A549 (cell line): ENCODE measurements around the gene NRG3. TPM values are rescaled to one million over a fixed set of nuclear protein-coding genes. Genes with fewer than 3 reads are reported as not detected.

Experiments used
- ATAC-seq, 2 experiments: fragments of 200-7000 bp in 1 of 2; fragments of >200 bp in 1 of 2; cut with Nextera tagmentation in 1 of 2; cut with Tn5 transposase in 1 of 2; 3 replicates each; pipeline versions ENCODE4 v1.8.0 to v1.9.1; 2018 to 2020; ENCODE audit warnings: mild to moderate bottlenecking in 1 of 2, moderate library complexity in 1 of 2
- CTCF ChIA-PET: fragments of 300-600 bp; sonication (Branson Sonifier 250); formaldehyde crosslinking; extraction: SDS; loops from one replicate; lab custom pipeline; 2021; ENCODE audit warnings: antibody characterized with exemption, inconsistent platforms; lab: Yijun Ruan, JAX
- POLR2A ChIA-PET: fragments of 350-600 bp; formaldehyde crosslinking; extraction: SDS; loops from one replicate; lab custom pipeline; 2021; ENCODE audit warnings: antibody characterized with exemption, inconsistent platforms; lab: Yijun Ruan, JAX
- DNase-seq, 2 experiments: peaks; one replicate each; pipeline versions ENCODE4 v3.0.0 to v3.0.0-alpha.2; 2011 to 2016; ENCODE audit warnings: low read depth in 1 of 2, low spot score in 1 of 2
- FAIRE-seq: peaks from 2 replicates; lab custom pipeline; 2011; peaks lifted over from hg19 to GRCh38; lab: Jason Lieb, UNC
- H3K27ac ChIP-seq, 2 experiments: fragments of >200 bp; sonication (Bioruptor Twin); formaldehyde crosslinking; 3 replicates each; pipeline ENCODE4 v1.5.1; 2016 to 2017
- H3K4me1 ChIP-seq: fragments of >200 bp; sonication (Bioruptor Twin); formaldehyde crosslinking; 3 replicates; pipeline ENCODE4 v1.6.1; 2016
- H3K4me2 ChIP-seq: fragments of >200 bp; sonication (Bioruptor Twin); formaldehyde crosslinking; 3 replicates; pipeline ENCODE4 v1.6.1; 2016
- H3K4me3 ChIP-seq: fragments of >200 bp; sonication (Bioruptor Twin); formaldehyde crosslinking; 3 replicates; pipeline ENCODE4 v1.5.1; 2016
- H3K9me3 ChIP-seq: fragments of >200 bp; sonication (Bioruptor Twin); formaldehyde crosslinking; 3 replicates; pipeline ENCODE4 v1.6.1; 2016
- BCL3 ChIP-seq: fragments of >200 bp; sonication (Bioruptor Twin); formaldehyde crosslinking; IDR thresholded peaks from 3 replicates; pipeline ENCODE4 v1.6.1; 2016
- BHLHE40 ChIP-seq: IDR thresholded peaks from 2 replicates; pipeline ENCODE4 v1.6.1; 2012; ENCODE audit warnings: low read depth, low read length, inconsistent platforms
- CBX8 ChIP-seq: fragments of 200-600 bp; sonication (generic); IDR thresholded peaks from 2 replicates; pipeline ENCODE4 v1.6.1; 2016
- EHF ChIP-seq: fragments of 250-450 bp; sonication (Bioruptor Pico); IDR thresholded peaks from 2 replicates; pipeline ENCODE4 v1.5.0; 2020; ENCODE audit warnings: mild to moderate bottlenecking
- ELK1 ChIP-seq: fragments of 150-350 bp; IDR thresholded peaks from 2 replicates; pipeline ENCODE4 v1.6.1; 2014; ENCODE audit warnings: low read depth, mild to moderate bottlenecking, low read length
- EP300 ChIP-seq, 2 experiments: fragments of >200 bp; sonication (Bioruptor Twin); formaldehyde crosslinking; IDR thresholded peaks; 2 replicates in 1 of 2; 3 replicates in 1 of 2; pipeline ENCODE4 v1.6.1; 2016 to 2017
- FOXS1 ChIP-seq: fragments of 250-450 bp; sonication (Bioruptor Pico); IDR thresholded peaks from 2 replicates; pipeline ENCODE4 v1.5.0; 2020; ENCODE audit warnings: mild to moderate bottlenecking, moderate library complexity
- HEYL ChIP-seq: fragments of 250-450 bp; sonication (Bioruptor Pico); IDR thresholded peaks from 2 replicates; pipeline ENCODE4 v1.8.0; 2021; ENCODE audit warnings: mild to moderate bottlenecking, moderate library complexity
- HOXB13 ChIP-seq: fragments of 250-450 bp; sonication (Bioruptor Pico); IDR thresholded peaks from 2 replicates; pipeline ENCODE4 v1.5.0; 2020; ENCODE audit warnings: low read depth, mild to moderate bottlenecking, moderate library complexity
- HOXB5 ChIP-seq: fragments of 250-450 bp; sonication (Bioruptor Pico); IDR thresholded peaks from 2 replicates; pipeline ENCODE4 v1.5.0; 2020; ENCODE audit warnings: mild to moderate bottlenecking, moderate library complexity
- KDM5A ChIP-seq: fragments of 200-600 bp; sonication (generic); IDR thresholded peaks from 2 replicates; pipeline ENCODE4 v1.6.1; 2016; ENCODE audit warnings: antibody characterized with exemption, mild to moderate bottlenecking
- MAFK ChIP-seq: fragments of 450-650 bp; IDR thresholded peaks from 2 replicates; pipeline ENCODE4 v1.6.1; 2014; ENCODE audit not compliant: partially characterized antibody
- NFE2L2 ChIP-seq: fragments of 150-350 bp; conservative IDR thresholded peaks from 2 replicates; pipeline ENCODE4 v1.6.1; 2014; ENCODE audit warnings: low read length
- NPAS2 ChIP-seq: fragments of 250-450 bp; sonication (Bioruptor Pico); IDR thresholded peaks from 2 replicates; pipeline ENCODE4 v1.8.0; 2022; ENCODE audit warnings: mild to moderate bottlenecking, moderate library complexity, borderline replicate concordance
- NR3C1 ChIP-seq: fragments of >200 bp; sonication (Bioruptor Twin); formaldehyde crosslinking; IDR thresholded peaks from 3 replicates; pipeline ENCODE4 v1.6.1; 2017
- PBX3 ChIP-seq: IDR thresholded peaks from 2 replicates; pipeline ENCODE4 v1.6.1; 2012
- PHF8 ChIP-seq: fragments of 200-600 bp; sonication (generic); IDR thresholded peaks from 2 replicates; pipeline ENCODE4 v1.6.1; 2016; ENCODE audit warnings: low read depth, mild to moderate bottlenecking, antibody characterized with exemption, moderate library complexity, borderline replicate concordance
- POLR2AphosphoS2 ChIP-seq: conservative IDR thresholded peaks from 2 replicates; pipeline ENCODE4 v1.6.1; 2012; ENCODE audit warnings: low read length, improper control_type of control experiment, inconsistent platforms
- RARB ChIP-seq: fragments of 250-450 bp; sonication (Bioruptor Pico); IDR thresholded peaks from 2 replicates; pipeline ENCODE4 v1.8.0; 2021; ENCODE audit warnings: mild to moderate bottlenecking, moderate library complexity
- REST ChIP-seq: fragments of 200-600 bp; sonication (generic); IDR thresholded peaks from 2 replicates; pipeline ENCODE4 v1.6.1; 2016; ENCODE audit warnings: antibody characterized with exemption, mild to moderate bottlenecking, moderate library complexity
- RNF2 ChIP-seq: fragments of 200-600 bp; sonication (generic); IDR thresholded peaks from 2 replicates; pipeline ENCODE4 v1.6.1; 2016; ENCODE audit warnings: low read depth, mild to moderate bottlenecking, antibody characterized with exemption, moderate library complexity, borderline replicate concordance
- TP53 ChIP-seq: fragments of 250-450 bp; sonication (Bioruptor Pico); IDR thresholded peaks from 2 replicates; pipeline ENCODE4 v1.5.0; 2021; ENCODE audit warnings: mild to moderate bottlenecking, moderate library complexity
- ZFP36 ChIP-seq: fragments of 450-650 bp; IDR thresholded peaks from 2 replicates; pipeline ENCODE4 v1.6.1; 2014; ENCODE audit warnings: borderline replicate concordance; ENCODE audit not compliant: partially characterized antibody
- ZSCAN20 ChIP-seq: fragments of 250-450 bp; sonication (Bioruptor Pico); IDR thresholded peaks from 2 replicates; pipeline ENCODE4 v1.8.0; 2022; ENCODE audit warnings: mild to moderate bottlenecking, moderate library complexity
- WGBS: methylation state at CpG from one replicate; pipeline ENCODE4 v1.1.6; 2017; ENCODE audit errors: missing lambda C conversion rate; 5-methylcytosine and 5-hydroxymethylcytosine counted together
- polyA plus RNA-seq, 4 experiments: library from polyadenylated mRNA; depleted of rRNA in 3 of 4; stranded (reverse); fragments of >200 nt; fragmentation: RNase III in 1 of 4; extraction: RNeasy Plus Mini Kit Qiagen cat#74134 plus additional on column Dnase treatment in 1 of 4; gene quantifications; 2 replicates in 3 of 4; 3 replicates in 1 of 4; pipeline ENCODE4 v1.2.3, GENCODE V29; 2011 to 2017
- TF ChIP-seq, protein P1 (sequence below): fragments of >200 bp; sonication (Bioruptor Twin); formaldehyde crosslinking; IDR thresholded peaks from 3 replicates; pipeline ENCODE4 v1.5.1; 2016

NRG3 gene
- polyA plus RNA-seq, 2 of the 4 experiments (the other 2 are of a cell fraction), result not detected

DNA sequence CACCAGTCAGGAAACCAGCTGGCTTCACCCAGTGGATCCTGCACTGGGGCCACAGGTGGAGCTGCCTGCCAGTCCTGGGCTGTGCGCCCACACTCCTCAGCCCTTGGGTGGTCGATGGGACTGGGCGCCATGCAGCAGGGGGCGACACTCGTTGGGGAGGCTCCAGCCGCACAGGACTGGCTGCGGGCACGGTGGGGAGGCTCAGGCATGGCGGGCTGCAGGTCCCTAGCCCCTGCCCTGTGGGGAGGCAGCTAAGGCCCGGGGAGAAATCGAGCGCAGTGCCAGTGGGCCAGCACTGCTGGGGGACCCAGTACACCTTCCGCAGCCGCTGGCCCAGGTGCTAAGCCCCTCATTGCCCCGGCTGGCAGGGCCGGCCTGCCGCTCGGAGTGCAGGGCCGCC is 12.4 kb upstream of the NRG3 start:
- FAIRE-seq (no peak), ATAC-seq (no peak), DNase-seq (no peak)
- H3K9me3 ChIP-seq, result no peaks in the 10 kb centered on the region; the same call in 2 of the 3 replicates
- H3K4me3 ChIP-seq, result no peak overlapping the region
- H3K27ac ChIP-seq, result no peak overlapping the region
- WGBS, result 38% methylated on average over 16 of the region's 19 CpGs
- no peaks in the 10 kb centered on the region for H3K4me1 ChIP-seq
- ChIA-PET POLR2A (no interaction called here), CTCF (no interaction called here)
- H3K4me2 ChIP-seq, result no peak overlapping the region
- TF ChIP-seq POLR2AphosphoS2, result no peak
- TF ChIP-seq RNF2, result no peak
- no peak for TF ChIP-seq BHLHE40
- TF ChIP-seq CBX8, result no peak
- TF ChIP-seq, protein P1, sequence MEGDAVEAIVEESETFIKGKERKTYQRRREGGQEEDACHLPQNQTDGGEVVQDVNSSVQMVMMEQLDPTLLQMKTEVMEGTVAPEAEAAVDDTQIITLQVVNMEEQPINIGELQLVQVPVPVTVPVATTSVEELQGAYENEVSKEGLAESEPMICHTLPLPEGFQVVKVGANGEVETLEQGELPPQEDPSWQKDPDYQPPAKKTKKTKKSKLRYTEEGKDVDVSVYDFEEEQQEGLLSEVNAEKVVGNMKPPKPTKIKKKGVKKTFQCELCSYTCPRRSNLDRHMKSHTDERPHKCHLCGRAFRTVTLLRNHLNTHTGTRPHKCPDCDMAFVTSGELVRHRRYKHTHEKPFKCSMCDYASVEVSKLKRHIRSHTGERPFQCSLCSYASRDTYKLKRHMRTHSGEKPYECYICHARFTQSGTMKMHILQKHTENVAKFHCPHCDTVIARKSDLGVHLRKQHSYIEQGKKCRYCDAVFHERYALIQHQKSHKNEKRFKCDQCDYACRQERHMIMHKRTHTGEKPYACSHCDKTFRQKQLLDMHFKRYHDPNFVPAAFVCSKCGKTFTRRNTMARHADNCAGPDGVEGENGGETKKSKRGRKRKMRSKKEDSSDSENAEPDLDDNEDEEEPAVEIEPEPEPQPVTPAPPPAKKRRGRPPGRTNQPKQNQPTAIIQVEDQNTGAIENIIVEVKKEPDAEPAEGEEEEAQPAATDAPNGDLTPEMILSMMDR, result no peak
- no peak for TF ChIP-seq HOXB5
- TF ChIP-seq NFE2L2, result no peak
- TF ChIP-seq FOXS1, result no peak
- no peak for TF ChIP-seq REST
- TF ChIP-seq PHF8, result no peak
- TF ChIP-seq ZFP36, result no peak
- no peak for TF ChIP-seq BCL3
- TF ChIP-seq HOXB13 (CRISPR knock-in tag), result no peak
- TF ChIP-seq, all 56 proteins: peak for 0

DNA sequence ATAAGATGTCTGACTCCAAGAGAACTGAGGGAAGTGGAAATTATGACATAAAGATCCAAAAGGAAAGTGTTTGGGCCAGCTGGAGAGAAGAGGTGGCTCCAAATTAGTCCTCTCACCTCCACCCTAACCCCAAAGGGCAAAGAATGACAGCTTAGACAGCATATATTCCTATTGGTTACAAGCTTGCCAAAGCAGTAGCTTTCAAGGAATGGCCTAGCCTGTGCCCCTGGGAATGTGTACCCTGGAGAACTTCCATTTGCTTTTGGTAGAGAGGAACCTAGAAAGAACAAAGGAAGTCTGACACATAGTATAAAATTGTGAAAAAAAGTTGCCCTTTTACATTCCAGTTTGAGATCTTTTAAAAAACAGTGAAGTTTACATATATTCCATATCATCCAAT is 11.2 kb upstream of the NRG3 start:
- no peak for TF ChIP-seq TP53 (CRISPR knock-in tag)
- no peak for TF ChIP-seq MAFK
- Histone ChIP-seq H3K4me3 (no peak overlapping the region), H3K27ac (no peak overlapping the region), H3K4me2 (no peak overlapping the region), H3K9me3 (no peaks in the 10 kb centered on the region; the same call in 2 of the 3 replicates), H3K4me1 (no peaks in the 10 kb centered on the region)
- FAIRE-seq (no peak), DNase-seq (no peak), ATAC-seq (no peak)
- ChIA-PET CTCF (no interaction called here), POLR2A (no interaction called here)

- ChIA-PET CTCF (no interaction called here), POLR2A (no interaction called here)
- FAIRE-seq, result no peak
- DNase-seq, result no peak
- H3K27ac ChIP-seq, result no peak overlapping the region
- H3K4me3 ChIP-seq, result no peak overlapping the region
- no peaks in the 10 kb centered on the region for H3K9me3 ChIP-seq
- 4% methylated on average over 2 of the region's 2 CpGs for WGBS
- TF ChIP-seq NR3C1 (no peak), TP53 (CRISPR knock-in tag) (no peak), RARB (CRISPR knock-in tag) (no peak), EP300 (IDR thresholded peaks at IDR 0.05) (no peak), ELK1 (no peak), EHF (no peak), NPAS2 (CRISPR knock-in tag) (no peak), ZFP36 (no peak), ZSCAN20 (CRISPR knock-in tag) (no peak), HOXB5 (no peak), KDM5A (no peak), HEYL (CRISPR knock-in tag) (no peak), CBX8 (no peak), PHF8 (no peak), PBX3 (no peak)
- H3K4me2 ChIP-seq, result no peak overlapping the region
- no peak for ATAC-seq
- H3K4me1 ChIP-seq, result no peaks in the 10 kb centered on the region
Observed at GRCh38 chr10:81865581-81865980, 9.4 kb upstream of the NRG3 start.
